ENCODE results near the gene DAB2IP. TPM values are rescaled to one million over a fixed set of nuclear protein-coding genes. Genes with fewer than 3 reads are reported as not detected.

The DAB2IP gene
- total and polyA plus RNA-seq, 8 donors: 17.5 to 303 (median 45.6) TPM

DNA sequence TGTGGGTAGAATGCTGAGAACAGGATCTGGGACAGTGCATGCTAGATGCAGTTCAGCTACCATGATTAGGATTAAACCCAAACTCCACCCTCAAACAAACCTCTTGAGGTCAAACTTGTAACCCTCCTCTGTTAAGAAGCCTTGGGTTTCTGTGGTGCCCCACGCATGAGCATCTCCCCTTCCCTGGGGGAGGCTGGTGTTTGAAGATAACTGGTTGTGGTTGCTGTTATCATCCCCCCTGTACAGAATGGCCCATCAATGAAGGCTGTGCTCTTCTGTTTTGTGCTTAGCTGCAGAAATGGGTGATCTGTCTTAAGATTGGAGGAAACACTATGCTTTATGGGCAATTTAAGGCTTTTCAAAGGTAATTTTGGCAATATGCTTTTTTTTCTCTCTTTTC, 4.4 kb upstream of the DAB2IP start:
- DNase-seq: no peak
- peaks cover 33 to 46% (median 42%) of the 10 kb centered on the region in 4 donors for H3K4me1 ChIP-seq
- TF ChIP-seq POLR2AphosphoS5 (IDR thresholded peaks at IDR 0.05) (no peak), POLR2A (IDR thresholded peaks at IDR 0.05) (no peak), EP300 (IDR thresholded peaks at IDR 0.05) (no peak)
- TF ChIP-seq, protein P1, sequence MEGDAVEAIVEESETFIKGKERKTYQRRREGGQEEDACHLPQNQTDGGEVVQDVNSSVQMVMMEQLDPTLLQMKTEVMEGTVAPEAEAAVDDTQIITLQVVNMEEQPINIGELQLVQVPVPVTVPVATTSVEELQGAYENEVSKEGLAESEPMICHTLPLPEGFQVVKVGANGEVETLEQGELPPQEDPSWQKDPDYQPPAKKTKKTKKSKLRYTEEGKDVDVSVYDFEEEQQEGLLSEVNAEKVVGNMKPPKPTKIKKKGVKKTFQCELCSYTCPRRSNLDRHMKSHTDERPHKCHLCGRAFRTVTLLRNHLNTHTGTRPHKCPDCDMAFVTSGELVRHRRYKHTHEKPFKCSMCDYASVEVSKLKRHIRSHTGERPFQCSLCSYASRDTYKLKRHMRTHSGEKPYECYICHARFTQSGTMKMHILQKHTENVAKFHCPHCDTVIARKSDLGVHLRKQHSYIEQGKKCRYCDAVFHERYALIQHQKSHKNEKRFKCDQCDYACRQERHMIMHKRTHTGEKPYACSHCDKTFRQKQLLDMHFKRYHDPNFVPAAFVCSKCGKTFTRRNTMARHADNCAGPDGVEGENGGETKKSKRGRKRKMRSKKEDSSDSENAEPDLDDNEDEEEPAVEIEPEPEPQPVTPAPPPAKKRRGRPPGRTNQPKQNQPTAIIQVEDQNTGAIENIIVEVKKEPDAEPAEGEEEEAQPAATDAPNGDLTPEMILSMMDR (IDR thresholded peaks at IDR 0.05): no peak
- H3K27ac ChIP-seq: no peak overlapping the region
- 52 to 76% (median 71%) methylated on average over 1 of the region's 1 CpG for WGBS, 5 donors
- peaks cover 0 to 28% (median 0%) of the 10 kb centered on the region in 3 donors for H3K27me3 ChIP-seq
- intact Hi-C loops (cut with DNase I; ENCODE audit: low total_unique reads): no loop called here
- no peak overlapping the region for H3K4me3 ChIP-seq
- H3K9me3 ChIP-seq: no peaks in the 10 kb centered on the region
- H3K36me3 ChIP-seq: no peaks in the 10 kb centered on the region

DNA sequence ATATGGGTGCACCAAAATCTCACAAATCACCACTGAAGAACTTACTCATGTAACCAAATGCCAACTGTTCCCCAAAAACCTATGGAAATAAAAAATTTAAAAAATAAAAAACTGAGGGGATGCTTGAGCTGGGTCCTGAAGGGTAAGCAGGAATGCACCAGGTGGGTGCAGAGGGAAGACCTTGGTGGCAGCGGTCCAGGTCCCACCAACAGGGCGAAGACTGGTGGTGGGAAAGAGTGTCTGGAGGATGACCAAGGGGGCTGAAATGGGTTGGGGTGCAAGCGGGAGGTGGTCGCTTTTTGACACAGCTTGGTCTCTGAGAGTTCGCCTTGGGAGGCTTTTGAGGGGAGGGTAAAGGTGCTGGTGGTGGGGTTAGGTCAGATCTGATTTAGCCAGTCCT, 3.3 kb upstream of the DAB2IP start:
- no peak for DNase-seq
- intact Hi-C loops (cut with DNase I; ENCODE audit: low total_unique reads): no loop called here
- Histone ChIP-seq H3K9me3 (no peaks in the 10 kb centered on the region), H3K27me3 (peaks cover 0 to 40% (median 0%) of the 10 kb centered on the region in 3 donors), H3K27ac (no peak overlapping the region), H3K36me3 (no peaks in the 10 kb centered on the region), H3K4me1 (peaks cover 45 to 57% (median 53%) of the 10 kb centered on the region in 4 donors), H3K4me3 (no peak overlapping the region)
- TF ChIP-seq POLR2AphosphoS5 (IDR thresholded peaks at IDR 0.05) (no peak), POLR2A (IDR thresholded peaks at IDR 0.05) (no peak), EP300 (IDR thresholded peaks at IDR 0.05) (no peak)
- TF ChIP-seq, protein P1 (IDR thresholded peaks at IDR 0.05): no peak
- 86 to 99% (median 97%) methylated on average over 5 of the region's 5 CpGs for WGBS, 5 donors

- DNase-seq: no peak
- TF ChIP-seq EP300 (IDR thresholded peaks at IDR 0.05): no peak
- TF ChIP-seq, protein P1 (IDR thresholded peaks at IDR 0.05): no peak
- no peak for TF ChIP-seq POLR2A (IDR thresholded peaks at IDR 0.05)
- no peak for TF ChIP-seq POLR2AphosphoS5 (IDR thresholded peaks at IDR 0.05)
- Histone ChIP-seq H3K27me3 (peaks cover 0 to 46% (median 0%) of the 10 kb centered on the region in 3 donors), H3K36me3 (no peaks in the 10 kb centered on the region), H3K4me3 (no peak overlapping the region), H3K9me3 (no peaks in the 10 kb centered on the region), H3K4me1 (peaks cover 50 to 64% (median 59%) of the 10 kb centered on the region in 4 donors), H3K27ac (peak overlapping the region in 3 of 5 donors; percentile 9 to 29 (median 17))
- 60 to 82% (median 76%) methylated on average over 5 to 9 of the region's 9 CpGs for WGBS, 5 donors
- intact Hi-C loops (cut with DNase I; ENCODE audit: low total_unique reads): no loop called here
These were observed 2.6 kb upstream of the DAB2IP start for GRCh38 chr9:121648799-121649198.

GRCh38 chr9:121649476-121650216, 1.8 kb upstream of the DAB2IP start:
- DNase-seq: no peak
- Histone ChIP-seq H3K4me1 (peaks cover 58 to 70% (median 67%) of the 10 kb centered on the region in 4 donors), H3K9me3 (no peaks in the 10 kb centered on the region), H3K36me3 (no peaks in the 10 kb centered on the region), H3K27ac (peak overlapping the region; percentile 68 to 89 (median 82)), H3K27me3 (peaks cover 0 to 52% (median 0%) of the 10 kb centered on the region in 3 donors), H3K4me3 (no peak overlapping the region)
- intact Hi-C loops (cut with DNase I; ENCODE audit: low total_unique reads): no loop called here
- TF ChIP-seq POLR2A (IDR thresholded peaks at IDR 0.05) (no peak), EP300 (IDR thresholded peaks at IDR 0.05) (no peak), POLR2AphosphoS5 (IDR thresholded peaks at IDR 0.05) (no peak)
- TF ChIP-seq, protein P1 (IDR thresholded peaks at IDR 0.05): no peak
- WGBS, 5 donors: 42 to 58% (median 55%) methylated on average over 6 to 9 of the region's 9 CpGs

Data from stomach (tissue), 9 donors.